Smooth muscle cell (in vitro differentiated cells): Measurements from ENCODE around the gene ADAMTSL4. TPM values are rescaled to one million over a fixed set of nuclear protein-coding genes. Genes with fewer than 3 reads are reported as not detected.

Experiments
- DNase-seq: peaks from one replicate; lab custom pipeline; 2025; ENCODE audit not compliant: unreplicated experiment; lab: John Stamatoyannopoulos, UW
- H2AFZ ChIP-seq: fragments of 200-600 bp; sonication (generic); 2 replicates; pipeline ENCODE4 v1.6.0; 2016; ENCODE audit warnings: antibody characterized with exemption, low read depth, mild to moderate bottlenecking
- H3F3A ChIP-seq: fragments of 200-600 bp; sonication (generic); 2 replicates; pipeline ENCODE4 v1.6.0; 2017; ENCODE audit warnings: antibody characterized with exemption, low read depth
- H3K27ac ChIP-seq: fragments of 200-600 bp; sonication (generic); 2 replicates; pipeline ENCODE4 v1.5.1; 2016; ENCODE audit warnings: low read depth, mild to moderate bottlenecking
- H3K27me3 ChIP-seq: fragments of 200-600 bp; sonication (generic); 2 replicates; pipeline ENCODE4 v1.6.1; 2016; ENCODE audit warnings: low read depth, mild to moderate bottlenecking
- H3K36me3 ChIP-seq: fragments of 200-600 bp; sonication (generic); 2 replicates; pipeline ENCODE4 v1.5.1; 2016; ENCODE audit warnings: low read depth
- H3K4me1 ChIP-seq: fragments of 200-600 bp; sonication (generic); 2 replicates; pipeline ENCODE4 v1.5.1; 2016; ENCODE audit warnings: low read depth
- H3K4me2 ChIP-seq: fragments of 200-600 bp; sonication (generic); 2 replicates; pipeline ENCODE4 v1.6.0; 2016; ENCODE audit warnings: mild to moderate bottlenecking
- H3K4me3 ChIP-seq: fragments of 200-600 bp; sonication (generic); 2 replicates; pipeline ENCODE4 v1.5.1; 2016; ENCODE audit warnings: mild to moderate bottlenecking
- H3K79me2 ChIP-seq: fragments of 200-600 bp; sonication (generic); 2 replicates; pipeline ENCODE4 v1.6.0; 2016; ENCODE audit warnings: low read depth, mild to moderate bottlenecking
- H3K9ac ChIP-seq: fragments of 200-600 bp; sonication (generic); 2 replicates; pipeline ENCODE4 v1.6.0; 2016; ENCODE audit warnings: low read depth
- H3K9me3 ChIP-seq: fragments of 200-600 bp; sonication (generic); replicated peaks from 2 replicates; pipeline ENCODE4 v1.5.1; 2016; ENCODE audit warnings: low read depth
- H4K20me1 ChIP-seq: fragments of 200-600 bp; sonication (generic); 2 replicates; pipeline ENCODE4 v1.6.0; 2016; ENCODE audit warnings: low read depth
- WGBS: methylation state at CpG from one replicate; pipeline ENCODE4 v1.1.7; 2016; ENCODE audit warnings: low lambda C conversion rate; 5-methylcytosine and 5-hydroxymethylcytosine counted together
- polyA plus RNA-seq: library from polyadenylated mRNA; unstranded; fragments of >200 nt; fragmentation: Nextera tagmentation; extraction: Ambion mirVana; gene quantifications from 2 replicates; pipeline ENCODE4 v1.2.1, GENCODE V29; 2016
- total RNA-seq: library from RNA; depleted of rRNA; stranded (reverse); fragments of >200 nt; gene quantifications from 2 replicates; pipeline ENCODE4 v1.2.3, GENCODE V29; 2014
- TF ChIP-seq, protein P1 (sequence below): fragments of 200-600 bp; sonication (generic); IDR thresholded peaks from 2 replicates; pipeline ENCODE4 v1.5.1; 2017; ENCODE audit warnings: borderline replicate concordance, mild to moderate bottlenecking, antibody characterized with exemption; ENCODE audit not compliant: insufficient read depth, poor library complexity, severe bottlenecking

Gene ADAMTSL4
- total and polyA plus RNA-seq, 2 experiments from 2014 or later = 6.4 to 8.4 TPM

DNA sequence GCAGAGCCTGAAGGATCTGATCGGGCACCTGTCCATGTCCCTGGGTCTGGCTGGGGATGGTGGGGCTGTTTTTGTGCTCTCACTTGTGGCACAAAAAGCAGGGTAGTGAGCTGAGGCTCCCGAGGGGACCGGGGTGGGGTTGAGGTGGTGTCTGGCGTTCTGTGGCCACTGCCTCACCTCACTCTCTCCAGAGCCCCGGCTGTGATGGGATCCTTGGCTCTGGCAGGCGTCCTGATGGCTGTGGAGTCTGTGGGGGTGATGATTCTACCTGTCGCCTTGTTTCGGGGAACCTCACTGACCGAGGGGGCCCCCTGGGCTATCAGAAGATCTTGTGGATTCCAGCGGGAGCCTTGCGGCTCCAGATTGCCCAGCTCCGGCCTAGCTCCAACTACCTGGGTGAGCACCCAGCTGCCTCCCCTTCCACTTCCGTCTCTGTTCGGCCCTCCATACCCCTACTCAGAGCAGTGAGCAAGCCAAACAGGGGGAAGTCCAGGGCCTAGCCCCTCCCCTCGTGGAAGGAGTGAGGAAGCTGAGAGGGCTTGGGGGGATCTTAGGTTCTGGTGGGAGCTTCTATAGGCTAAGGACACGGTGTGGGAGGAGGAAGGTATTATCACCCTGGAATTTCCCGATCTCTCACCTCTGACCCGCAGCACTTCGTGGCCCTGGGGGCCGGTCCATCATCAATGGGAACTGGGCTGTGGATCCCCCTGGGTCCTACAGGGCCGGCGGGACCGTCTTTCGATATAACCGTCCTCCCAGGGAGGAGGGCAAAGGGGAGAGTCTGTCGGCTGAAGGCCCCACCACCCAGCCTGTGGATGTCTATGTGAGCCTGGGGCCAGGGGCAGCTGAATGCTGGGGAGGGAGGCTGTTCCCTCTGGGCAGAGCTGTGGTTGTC is 7.0 kb downstream of the ADAMTSL4 start:
- TF ChIP-seq, protein P1, sequence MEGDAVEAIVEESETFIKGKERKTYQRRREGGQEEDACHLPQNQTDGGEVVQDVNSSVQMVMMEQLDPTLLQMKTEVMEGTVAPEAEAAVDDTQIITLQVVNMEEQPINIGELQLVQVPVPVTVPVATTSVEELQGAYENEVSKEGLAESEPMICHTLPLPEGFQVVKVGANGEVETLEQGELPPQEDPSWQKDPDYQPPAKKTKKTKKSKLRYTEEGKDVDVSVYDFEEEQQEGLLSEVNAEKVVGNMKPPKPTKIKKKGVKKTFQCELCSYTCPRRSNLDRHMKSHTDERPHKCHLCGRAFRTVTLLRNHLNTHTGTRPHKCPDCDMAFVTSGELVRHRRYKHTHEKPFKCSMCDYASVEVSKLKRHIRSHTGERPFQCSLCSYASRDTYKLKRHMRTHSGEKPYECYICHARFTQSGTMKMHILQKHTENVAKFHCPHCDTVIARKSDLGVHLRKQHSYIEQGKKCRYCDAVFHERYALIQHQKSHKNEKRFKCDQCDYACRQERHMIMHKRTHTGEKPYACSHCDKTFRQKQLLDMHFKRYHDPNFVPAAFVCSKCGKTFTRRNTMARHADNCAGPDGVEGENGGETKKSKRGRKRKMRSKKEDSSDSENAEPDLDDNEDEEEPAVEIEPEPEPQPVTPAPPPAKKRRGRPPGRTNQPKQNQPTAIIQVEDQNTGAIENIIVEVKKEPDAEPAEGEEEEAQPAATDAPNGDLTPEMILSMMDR = no peak
- H2AFZ ChIP-seq = no peak overlapping the region
- no peaks in the 10 kb centered on the region for H3K36me3 ChIP-seq
- H3K4me3 ChIP-seq = no peak overlapping the region
- peaks cover 14% of the 10 kb centered on the region for H3K79me2 ChIP-seq
- H3K27ac ChIP-seq = no peak overlapping the region
- H3K9ac ChIP-seq = no peak overlapping the region
- 92% methylated on average over 26 of the region's 26 CpGs for WGBS
- H4K20me1 ChIP-seq = peaks cover 16% of the 10 kb centered on the region
- no peak for DNase-seq
- H3K27me3 ChIP-seq = no peaks in the 10 kb centered on the region
- peaks cover 11% of the 10 kb centered on the region for H3F3A ChIP-seq
- no peaks in the 10 kb centered on the region for H3K9me3 ChIP-seq
- no peak overlapping the region for H3K4me2 ChIP-seq
- H3K4me1 ChIP-seq = peaks cover 13% of the 10 kb centered on the region

DNA sequence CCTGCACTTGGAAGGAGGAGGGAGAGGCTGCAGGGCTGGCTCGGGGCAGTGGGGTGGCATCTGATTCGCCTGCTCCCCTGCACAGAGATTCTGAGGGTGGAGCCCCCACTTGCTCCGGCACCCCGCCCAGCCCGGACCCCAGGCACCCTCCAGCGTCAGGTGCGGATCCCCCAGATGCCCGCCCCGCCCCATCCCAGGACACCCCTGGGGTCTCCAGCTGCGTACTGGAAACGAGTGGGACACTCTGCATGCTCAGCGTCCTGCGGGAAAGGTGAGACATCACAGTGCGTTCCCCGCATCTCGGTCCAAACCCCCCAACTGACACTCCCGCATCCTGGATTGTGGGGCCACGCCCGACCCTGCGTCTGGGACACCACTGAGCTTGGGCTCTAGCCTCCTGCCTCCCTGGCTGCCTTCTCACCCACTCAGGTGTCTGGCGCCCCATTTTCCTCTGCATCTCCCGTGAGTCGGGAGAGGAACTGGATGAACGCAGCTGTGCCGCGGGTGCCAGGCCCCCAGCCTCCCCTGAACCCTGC is 7.9 kb downstream of the ADAMTSL4 start:
- peaks cover 13% of the 10 kb centered on the region for H3K4me1 ChIP-seq
- H3K79me2 ChIP-seq = peaks cover 14% of the 10 kb centered on the region
- H4K20me1 ChIP-seq = peaks cover 16% of the 10 kb centered on the region
- peaks cover 6% of the 10 kb centered on the region for H3F3A ChIP-seq
- no peak for DNase-seq
- H3K27me3 ChIP-seq = no peaks in the 10 kb centered on the region
- no peak overlapping the region for H2AFZ ChIP-seq
- no peak overlapping the region for H3K27ac ChIP-seq
- no peak overlapping the region for H3K9ac ChIP-seq
- H3K36me3 ChIP-seq = no peaks in the 10 kb centered on the region
- TF ChIP-seq, protein P1 = no peak
- H3K4me2 ChIP-seq = no peak overlapping the region
- no peak overlapping the region for H3K4me3 ChIP-seq
- no peaks in the 10 kb centered on the region for H3K9me3 ChIP-seq
- WGBS = 95% methylated on average over 18 of the region's 26 CpGs

DNA sequence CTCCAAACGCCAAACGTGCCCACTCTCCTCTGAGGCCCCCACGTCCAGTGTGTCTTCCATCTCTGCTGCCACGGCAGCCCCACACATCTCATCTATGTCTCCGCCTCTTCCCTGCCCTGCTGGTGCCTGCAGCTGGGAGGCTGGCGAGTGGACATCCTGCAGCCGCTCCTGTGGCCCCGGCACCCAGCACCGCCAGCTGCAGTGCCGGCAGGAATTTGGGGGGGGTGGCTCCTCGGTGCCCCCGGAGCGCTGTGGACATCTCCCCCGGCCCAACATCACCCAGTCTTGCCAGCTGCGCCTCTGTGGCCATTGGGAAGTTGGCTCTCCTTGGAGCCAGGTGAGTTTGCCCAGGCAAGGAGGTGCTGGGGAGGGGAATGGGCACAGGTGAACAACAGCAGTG is 8.6 kb downstream of the ADAMTSL4 start:
- Histone ChIP-seq H3F3A (peaks cover 7% of the 10 kb centered on the region), H4K20me1 (peaks cover 16% of the 10 kb centered on the region), H3K27me3 (no peaks in the 10 kb centered on the region), H3K9ac (no peak overlapping the region), H3K4me1 (peaks cover 15% of the 10 kb centered on the region), H2AFZ (no peak overlapping the region), H3K9me3 (no peaks in the 10 kb centered on the region), H3K79me2 (peaks cover 14% of the 10 kb centered on the region), H3K4me2 (no peak overlapping the region), H3K27ac (no peak overlapping the region), H3K4me3 (no peak overlapping the region), H3K36me3 (no peaks in the 10 kb centered on the region)
- WGBS = 95% methylated on average over 15 of the region's 15 CpGs
- TF ChIP-seq, protein P1 = no peak
- no peak for DNase-seq
